ENCODE results near the gene RPTOR. TPM values are rescaled to one million over a fixed set of nuclear protein-coding genes. Genes with fewer than 3 reads are reported as not detected.

The RPTOR gene
- total RNA-seq, 4 donors from 2014 or later, result 47.6 to 56.9 (median 55.4) TPM

GRCh38 chr17:80511222-80512180 is 33.1 kb upstream of the RPTOR start:
- no peak overlapping the region for H3K4me3 ChIP-seq
- peaks cover 0 to 13% (median 5%) of the 10 kb centered on the region in 3 donors for H3K27me3 ChIP-seq
- no peaks in the 10 kb centered on the region for H3K4me1 ChIP-seq
- no peak overlapping the region for H3K27ac ChIP-seq
- no peak for TF ChIP-seq CTCF (IDR thresholded peaks at IDR 0.05 in 4 of 5, conservative IDR thresholded peaks at IDR 0.05 in 1 of 5)
- TF ChIP-seq POLR2A (IDR thresholded peaks at IDR 0.05), result no peak
- intact Hi-C loops (cut with DNase I; ENCODE audit: low total_unique reads) (no loop called here), in situ Hi-C loops (cut with MboI; ENCODE audit: low sequenced_read_pairs in 4 of 4) (no loop called here)
- H3K9me3 ChIP-seq, result no peaks in the 10 kb centered on the region
- H3K36me3 ChIP-seq, result no peaks in the 10 kb centered on the region
- ATAC-seq, result no peak
- no peak for DNase-seq

DNA sequence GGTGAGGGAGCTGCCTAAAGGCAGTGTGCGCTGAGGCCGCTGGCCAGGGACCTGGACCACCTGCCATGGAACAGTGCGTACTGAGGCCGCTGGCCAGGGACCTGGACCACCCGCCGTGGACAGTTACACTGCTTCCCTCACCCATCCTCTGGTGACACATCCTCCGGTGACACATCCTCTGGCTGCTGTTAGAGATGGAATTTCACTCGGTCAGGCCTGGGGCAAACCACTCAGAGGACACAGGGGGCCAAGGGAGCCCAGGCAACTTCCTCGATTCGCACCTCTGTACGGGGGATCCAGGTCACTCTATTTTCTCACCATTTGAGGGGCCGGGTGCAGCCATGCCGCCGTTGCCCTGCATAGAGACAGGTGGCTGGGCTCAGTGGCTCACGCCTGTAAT is 32.4 kb upstream of the RPTOR start:
- H3K27ac ChIP-seq, result no peak overlapping the region
- peaks cover 0 to 10% (median 5%) of the 10 kb centered on the region in 3 donors for H3K27me3 ChIP-seq
- H3K36me3 ChIP-seq, result no peaks in the 10 kb centered on the region
- TF ChIP-seq CTCF (IDR thresholded peaks at IDR 0.05 in 4 of 5, conservative IDR thresholded peaks at IDR 0.05 in 1 of 5) (no peak), POLR2A (IDR thresholded peaks at IDR 0.05) (no peak)
- ATAC-seq (no peak), DNase-seq (no peak)
- intact Hi-C loops (cut with DNase I; ENCODE audit: low total_unique reads) (no loop called here), in situ Hi-C loops (cut with MboI; ENCODE audit: low sequenced_read_pairs in 4 of 4) (no loop called here)
- H3K4me1 ChIP-seq, result no peaks in the 10 kb centered on the region
- H3K9me3 ChIP-seq, result no peaks in the 10 kb centered on the region
- H3K4me3 ChIP-seq, result no peak overlapping the region

DNA sequence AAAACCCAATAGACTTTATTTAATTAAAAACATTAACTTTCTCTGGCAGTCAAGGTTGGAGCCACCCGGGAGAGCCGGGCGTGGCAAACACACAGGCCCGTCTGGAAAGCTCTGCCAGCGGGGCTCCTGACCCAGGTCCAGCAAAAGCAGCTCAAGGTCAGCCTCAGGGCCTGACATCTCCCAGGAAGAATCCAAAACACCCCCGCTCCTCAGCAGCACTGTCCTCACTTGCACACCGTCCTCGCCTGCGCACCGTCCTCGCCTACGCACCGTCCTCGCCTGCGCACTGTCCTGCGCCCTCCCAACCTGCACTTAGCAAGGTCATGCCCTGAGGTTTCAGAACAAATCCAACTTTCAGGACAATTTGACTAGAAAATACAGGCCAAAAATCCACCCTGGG is 31.4 kb upstream of the RPTOR start:
- H3K9me3 ChIP-seq, result no peaks in the 10 kb centered on the region
- TF ChIP-seq CTCF (IDR thresholded peaks at IDR 0.05 in 4 of 5, conservative IDR thresholded peaks at IDR 0.05 in 1 of 5), result no peak
- TF ChIP-seq POLR2A (IDR thresholded peaks at IDR 0.05), result no peak
- ATAC-seq, result no peak
- no peak overlapping the region for H3K27ac ChIP-seq
- H3K27me3 ChIP-seq, result peaks cover 0 to 10% (median 5%) of the 10 kb centered on the region in 3 donors
- H3K4me1 ChIP-seq, result no peaks in the 10 kb centered on the region
- no peaks in the 10 kb centered on the region for H3K36me3 ChIP-seq
- intact Hi-C loops (cut with DNase I; ENCODE audit: low total_unique reads) (no loop called here), in situ Hi-C loops (cut with MboI; ENCODE audit: low sequenced_read_pairs in 4 of 4) (no loop called here)
- H3K4me3 ChIP-seq, result no peak overlapping the region
- DNase-seq, result no peak

GRCh38 chr17:80513892-80514291 is 30.7 kb upstream of the RPTOR start:
- H3K27me3 ChIP-seq, result peaks cover 0 to 10% (median 5%) of the 10 kb centered on the region in 3 donors
- intact Hi-C loops (cut with DNase I; ENCODE audit: low total_unique reads), result no loop called here
- TF ChIP-seq POLR2A (IDR thresholded peaks at IDR 0.05) (no peak), CTCF (IDR thresholded peaks at IDR 0.05 in 4 of 5, conservative IDR thresholded peaks at IDR 0.05 in 1 of 5) (no peak)
- H3K27ac ChIP-seq, result no peak overlapping the region
- DNase-seq (no peak), ATAC-seq (no peak)
- H3K9me3 ChIP-seq, result no peaks in the 10 kb centered on the region
- H3K4me1 ChIP-seq, result no peaks in the 10 kb centered on the region
- in situ Hi-C loops (cut with MboI; ENCODE audit: low sequenced_read_pairs in 4 of 4), result no loop called here
- no peak overlapping the region for H3K4me3 ChIP-seq
- H3K36me3 ChIP-seq, result no peaks in the 10 kb centered on the region

Data from gastrocnemius medialis (tissue), 4 donors.